NCI-H1092 treated with DMSO at 0.1 percent for 48 hours (cell line): ENCODE data around the gene FLNB.
"Not testable (repeated sequence)": the region's sequence is repeated elsewhere in the genome, so short reads cannot be mapped to it uniquely, and the experiment has no call there.

Experiments used
- DNase-seq: peaks from one replicate; lab custom pipeline; 2025; lab: John Stamatoyannopoulos, UW

FLNB gene

GRCh38 chr3:58032186-58032585 is 24.0 kb downstream of the FLNB start:
- no peak for DNase-seq

GRCh38 chr3:58034738-58035523 is 26.7 kb downstream of the FLNB start:
- no peak for DNase-seq

- no peak for DNase-seq
These were observed 27.5 kb downstream of the FLNB start for GRCh38 chr3:58035524-58036255.

DNA sequence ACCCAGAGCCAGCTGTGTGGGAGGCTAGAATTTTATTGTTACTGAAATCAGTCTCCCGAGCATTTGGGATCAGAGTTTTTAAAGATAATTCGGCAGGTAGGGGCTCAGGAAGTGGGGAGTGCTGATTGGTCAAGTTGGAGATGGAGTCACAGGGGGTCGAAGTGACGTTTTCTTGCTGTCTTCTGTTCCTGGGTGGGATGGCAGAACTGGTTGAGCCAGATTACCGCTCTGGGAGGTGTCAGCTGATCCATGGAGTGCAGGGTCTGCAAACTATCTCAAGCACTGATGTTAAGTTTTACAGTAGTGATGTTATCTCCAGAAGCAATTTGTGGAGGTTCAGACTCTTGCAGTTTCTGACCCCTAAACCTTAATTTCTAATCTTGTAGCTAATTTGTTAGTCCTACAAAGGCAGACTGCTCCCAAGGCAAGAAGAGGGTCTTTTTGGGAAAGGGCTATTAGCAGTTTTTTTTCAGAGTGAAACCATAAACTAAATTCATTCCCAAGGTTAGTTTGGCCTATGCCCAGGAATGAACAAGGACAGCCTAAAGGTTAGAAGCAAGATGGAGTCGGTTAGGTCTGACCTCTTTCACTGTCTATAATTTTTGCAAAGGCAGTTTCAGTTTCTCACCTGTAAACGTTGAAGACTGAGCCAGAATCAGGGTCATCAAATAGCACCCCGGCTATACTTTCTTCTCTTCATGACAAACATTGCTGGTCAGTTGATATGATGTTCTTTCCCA is 28.2 kb downstream of the FLNB start:
- no peak for DNase-seq

- DNase-seq = no peak
These were observed 29.1 kb downstream of the FLNB start for GRCh38 chr3:58037141-58037910.

- no peak for DNase-seq
These were observed 30.6 kb downstream of the FLNB start for GRCh38 chr3:58038675-58039292.

- DNase-seq = peak; percentile 12
These were observed 31.4 kb downstream of the FLNB start for GRCh38 chr3:58039601-58040000.

GRCh38 chr3:58041182-58041825 is 33.1 kb downstream of the FLNB start:
- no peak for DNase-seq

GRCh38 chr3:58041826-58042324 is 33.7 kb downstream of the FLNB start:
- DNase-seq = no peak

- DNase-seq = no peak
These were observed 34.9 kb downstream of the FLNB start for GRCh38 chr3:58042947-58043707.

DNA sequence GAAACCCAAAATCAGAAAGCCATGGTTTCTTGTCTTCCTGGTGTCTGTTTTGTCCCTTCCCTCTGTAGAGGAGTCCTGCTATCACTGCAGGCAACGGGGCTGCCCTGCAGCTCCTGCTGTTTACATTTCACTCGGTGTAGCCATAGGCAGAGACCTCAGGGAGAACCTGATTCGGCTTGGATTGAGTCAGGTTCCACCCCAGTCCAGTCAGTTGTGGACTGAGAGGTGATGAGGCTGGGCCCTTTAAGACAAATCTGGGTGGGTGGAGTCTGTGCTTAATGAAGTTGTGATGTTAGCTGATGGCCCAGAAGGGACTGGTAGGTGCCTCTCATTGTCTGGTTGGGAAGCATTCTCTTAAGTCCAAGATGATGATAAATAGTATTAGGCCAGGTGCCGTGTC is 35.7 kb downstream of the FLNB start:
- DNase-seq = no peak

DNA sequence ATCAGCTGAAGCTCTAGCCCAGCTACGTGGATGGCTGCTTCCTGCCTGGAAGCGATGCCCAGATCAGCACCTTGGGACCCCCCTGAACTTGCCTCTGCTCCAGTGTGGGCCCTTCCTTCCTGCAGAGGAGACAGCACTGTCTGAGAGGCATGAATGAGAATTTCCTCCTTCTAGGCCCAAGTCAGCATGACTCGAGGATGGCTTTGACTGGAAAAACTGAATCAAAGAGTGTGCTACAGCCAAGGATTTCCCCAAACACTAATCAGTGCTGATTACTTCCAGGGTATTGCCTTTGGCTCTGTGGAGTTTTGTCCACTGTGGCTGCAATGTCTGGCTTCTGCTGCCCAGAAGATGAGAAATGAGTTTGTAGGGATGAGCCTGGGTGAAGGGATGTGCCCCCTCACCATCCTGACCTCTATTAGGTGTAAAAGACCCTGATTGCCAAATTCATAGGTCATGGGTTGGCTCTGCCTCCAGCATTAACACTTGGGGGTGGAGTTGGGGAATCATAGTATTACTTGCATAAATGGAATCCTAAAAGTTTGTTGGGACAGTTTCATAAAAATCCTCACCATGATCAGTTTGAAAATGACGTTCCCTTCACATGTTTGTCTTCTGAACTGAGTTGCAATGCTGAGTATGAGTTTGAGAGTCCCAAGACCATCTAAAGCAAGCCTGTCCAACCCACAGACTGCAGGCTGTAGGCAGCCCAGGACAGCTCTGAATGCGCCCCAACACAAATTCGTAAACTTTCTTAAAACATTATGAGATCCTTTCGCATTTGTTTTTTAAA is 36.7 kb downstream of the FLNB start:
- no peak for DNase-seq

- no peak for DNase-seq
These were observed 39.6 kb downstream of the FLNB start for GRCh38 chr3:58047826-58048225.

DNA sequence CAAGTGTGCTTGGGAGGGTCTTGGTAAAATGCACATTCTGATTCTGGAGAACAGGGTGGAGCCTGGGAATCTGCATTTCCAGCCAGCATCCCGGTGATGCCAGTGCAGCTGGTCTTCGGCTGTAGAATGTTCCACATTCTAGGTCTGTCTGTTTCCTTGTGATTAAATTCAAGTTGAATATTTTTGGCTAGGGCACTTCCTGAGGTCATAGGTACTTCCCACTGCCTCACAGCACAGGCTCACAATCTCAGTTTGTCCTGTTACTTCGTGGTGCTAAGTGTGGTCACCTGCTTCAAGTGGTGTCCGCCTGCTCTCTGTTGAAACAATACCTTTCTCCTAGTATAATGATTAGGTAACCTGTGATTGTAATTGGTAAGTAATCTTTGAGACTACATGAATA is 40.1 kb downstream of the FLNB start:
- no peak for DNase-seq

DNA sequence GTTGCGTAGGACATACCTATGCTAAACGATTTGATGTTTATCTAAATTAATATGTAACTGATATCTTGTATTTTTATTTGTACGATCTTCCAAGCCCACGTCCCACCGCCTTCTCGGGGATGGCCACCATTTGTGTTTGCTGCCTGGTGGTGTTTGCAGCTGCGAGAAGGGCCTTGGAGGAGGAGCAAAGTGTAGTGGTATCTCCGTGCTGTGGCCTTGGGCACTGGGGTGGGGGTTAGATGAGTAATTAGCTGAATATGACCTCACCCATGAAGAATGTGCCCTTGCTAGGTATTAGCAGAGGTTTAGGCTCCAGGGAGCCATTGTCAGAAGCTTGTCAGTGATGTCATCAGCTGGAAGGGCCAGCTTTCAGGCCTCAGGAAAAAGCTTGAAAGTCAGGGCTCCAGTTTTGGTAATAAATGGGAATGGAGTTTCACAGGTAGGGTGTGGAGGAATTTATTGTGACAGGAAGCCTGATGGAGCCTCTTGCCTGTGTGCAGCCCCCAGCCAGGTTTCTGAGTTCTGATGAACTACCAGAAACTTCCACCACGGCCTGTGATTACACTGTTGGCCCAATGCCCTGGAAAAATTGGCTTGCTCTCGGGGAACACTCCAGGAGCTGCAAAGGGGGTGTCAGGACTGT is 41.0 kb downstream of the FLNB start:
- peak; percentile 3 for DNase-seq

DNA sequence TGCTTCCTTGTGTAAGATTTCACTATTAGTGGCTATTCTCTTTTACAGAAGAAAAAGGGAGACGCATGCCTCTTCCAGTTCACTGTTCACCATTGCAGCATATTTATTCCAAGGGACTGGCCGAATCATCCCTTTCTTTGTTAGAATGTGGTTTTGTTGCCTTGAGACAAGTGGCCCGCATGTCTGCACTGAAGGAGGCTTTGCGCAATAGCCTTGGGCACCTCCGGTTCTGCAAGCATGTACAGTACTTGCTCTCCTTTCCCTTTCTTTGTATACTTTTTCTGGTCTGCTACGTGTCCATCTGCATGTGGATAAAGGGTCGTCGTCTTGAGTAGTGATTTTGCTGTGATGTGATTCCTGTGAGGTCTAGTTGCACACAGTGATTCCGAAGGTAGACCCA is 43.0 kb downstream of the FLNB start:
- no peak for DNase-seq

GRCh38 chr3:58051658-58052261 is 43.5 kb downstream of the FLNB start:
- DNase-seq = not testable (repeated sequence)
